ENCODE data around the gene AIFM1.

Gene AIFM1

DNA sequence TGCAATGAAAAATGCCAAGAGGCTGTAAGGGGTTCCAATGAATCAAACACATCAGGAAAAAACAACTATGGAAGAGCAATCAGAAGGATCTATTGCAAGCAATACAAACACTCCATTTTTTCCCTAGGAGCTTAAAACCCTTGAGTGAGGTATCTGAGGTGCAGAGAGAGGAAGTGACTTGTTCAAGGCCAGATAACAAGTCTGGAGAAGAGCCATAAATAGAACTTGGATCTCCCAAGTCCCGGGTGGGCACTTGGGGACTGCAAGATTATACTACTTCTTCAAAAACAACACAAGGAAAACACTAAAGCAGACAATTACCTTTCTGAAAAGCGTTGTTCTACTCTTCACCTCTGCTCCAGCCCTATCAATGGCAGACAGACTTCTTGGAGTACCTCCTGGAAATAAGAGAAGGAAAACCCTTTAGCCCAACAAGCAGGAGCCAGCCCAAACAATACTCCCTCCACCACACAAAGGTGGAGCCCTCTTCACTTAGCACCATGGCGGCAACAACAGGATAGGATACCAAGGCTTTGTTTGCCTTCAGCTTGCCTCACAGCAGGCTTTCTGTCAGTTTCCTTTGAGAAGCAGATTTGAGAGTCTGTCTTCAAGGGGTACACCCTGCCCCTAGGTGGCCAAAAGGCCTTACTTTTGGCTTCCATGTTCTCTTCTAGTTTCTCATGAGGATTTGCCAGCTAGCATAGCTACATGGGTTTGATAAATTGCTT, 26.0 kb downstream of the AIFM1 start:
- TF ChIP-seq, protein P1, sequence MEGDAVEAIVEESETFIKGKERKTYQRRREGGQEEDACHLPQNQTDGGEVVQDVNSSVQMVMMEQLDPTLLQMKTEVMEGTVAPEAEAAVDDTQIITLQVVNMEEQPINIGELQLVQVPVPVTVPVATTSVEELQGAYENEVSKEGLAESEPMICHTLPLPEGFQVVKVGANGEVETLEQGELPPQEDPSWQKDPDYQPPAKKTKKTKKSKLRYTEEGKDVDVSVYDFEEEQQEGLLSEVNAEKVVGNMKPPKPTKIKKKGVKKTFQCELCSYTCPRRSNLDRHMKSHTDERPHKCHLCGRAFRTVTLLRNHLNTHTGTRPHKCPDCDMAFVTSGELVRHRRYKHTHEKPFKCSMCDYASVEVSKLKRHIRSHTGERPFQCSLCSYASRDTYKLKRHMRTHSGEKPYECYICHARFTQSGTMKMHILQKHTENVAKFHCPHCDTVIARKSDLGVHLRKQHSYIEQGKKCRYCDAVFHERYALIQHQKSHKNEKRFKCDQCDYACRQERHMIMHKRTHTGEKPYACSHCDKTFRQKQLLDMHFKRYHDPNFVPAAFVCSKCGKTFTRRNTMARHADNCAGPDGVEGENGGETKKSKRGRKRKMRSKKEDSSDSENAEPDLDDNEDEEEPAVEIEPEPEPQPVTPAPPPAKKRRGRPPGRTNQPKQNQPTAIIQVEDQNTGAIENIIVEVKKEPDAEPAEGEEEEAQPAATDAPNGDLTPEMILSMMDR (IDR thresholded peaks at IDR 0.05; ENCODE audit: borderline replicate concordance, insufficient read depth, low read depth, low read length) = no peak
- no peak overlapping the region for H3K4me3 ChIP-seq (ENCODE audit: low read depth, low read length)

DNA sequence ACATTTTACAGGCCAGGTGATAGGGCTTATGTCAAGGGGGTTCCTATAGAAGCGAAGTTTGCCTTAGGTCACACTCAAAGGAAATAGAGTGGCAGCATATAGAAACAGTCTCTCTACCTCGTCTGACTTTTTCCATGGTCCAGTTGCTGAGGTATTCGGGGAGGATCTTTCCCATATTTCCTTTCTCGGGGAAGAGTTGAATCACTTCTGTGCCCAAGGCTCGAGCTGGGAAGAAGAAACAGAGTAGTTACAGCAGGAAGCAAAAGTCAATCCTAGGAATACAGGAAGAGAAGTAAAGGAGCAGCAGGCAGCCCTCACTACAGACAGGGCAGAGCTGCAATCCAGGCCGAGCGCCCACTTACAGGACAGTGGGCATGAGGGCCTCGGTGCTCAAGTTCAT, 28.7 kb downstream of the AIFM1 start:
- H3K4me3 ChIP-seq (ENCODE audit: low read depth, low read length) = no peak overlapping the region
- TF ChIP-seq, protein P1 (IDR thresholded peaks at IDR 0.05; ENCODE audit: borderline replicate concordance, insufficient read depth, low read depth, low read length) = no peak

DNA sequence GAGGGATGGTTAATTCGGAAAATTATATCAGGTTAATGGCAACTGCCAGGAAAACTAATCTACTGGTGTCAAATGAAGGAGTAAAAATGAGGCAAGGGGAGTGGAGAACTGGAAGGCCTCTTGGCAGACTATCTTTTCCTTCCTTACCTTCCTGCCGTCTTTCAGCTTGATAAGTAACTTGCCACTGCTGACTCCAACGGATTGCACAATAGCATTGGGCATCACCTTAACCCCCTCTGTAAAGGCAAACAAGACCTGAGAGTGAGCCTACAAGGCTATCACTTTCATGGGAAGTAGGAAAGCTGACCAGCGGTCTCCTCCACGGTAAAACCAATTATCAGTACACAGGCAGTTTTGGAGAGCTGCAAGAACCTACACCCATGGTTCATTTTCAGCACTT, 29.1 kb downstream of the AIFM1 start:
- H3K4me3 ChIP-seq (ENCODE audit: low read depth, low read length) = no peak overlapping the region
- TF ChIP-seq, protein P1 (IDR thresholded peaks at IDR 0.05; ENCODE audit: borderline replicate concordance, insufficient read depth, low read depth, low read length) = no peak

DNA sequence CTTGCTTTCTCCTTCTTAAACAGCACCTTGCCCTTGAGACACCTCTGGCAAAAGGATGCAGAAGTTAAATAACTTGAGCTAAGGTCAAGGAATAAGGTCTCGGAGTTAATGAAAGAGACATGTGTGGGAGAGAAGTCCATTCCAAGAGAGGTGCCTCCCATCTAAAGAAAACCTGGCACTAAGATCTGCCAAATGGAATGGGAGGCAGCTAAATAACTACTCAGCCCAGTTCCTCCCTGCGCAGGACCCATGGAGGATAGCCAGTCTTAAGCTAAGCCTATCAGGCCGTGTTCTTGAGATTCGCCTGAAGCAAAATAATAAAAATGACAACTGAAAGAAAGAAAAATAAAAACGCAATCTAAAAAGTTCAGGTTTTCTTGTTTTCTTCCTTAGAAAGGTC, 34.7 kb downstream of the AIFM1 start:
- TF ChIP-seq, protein P1 (IDR thresholded peaks at IDR 0.05; ENCODE audit: borderline replicate concordance, insufficient read depth, low read depth, low read length) = no peak

DNA sequence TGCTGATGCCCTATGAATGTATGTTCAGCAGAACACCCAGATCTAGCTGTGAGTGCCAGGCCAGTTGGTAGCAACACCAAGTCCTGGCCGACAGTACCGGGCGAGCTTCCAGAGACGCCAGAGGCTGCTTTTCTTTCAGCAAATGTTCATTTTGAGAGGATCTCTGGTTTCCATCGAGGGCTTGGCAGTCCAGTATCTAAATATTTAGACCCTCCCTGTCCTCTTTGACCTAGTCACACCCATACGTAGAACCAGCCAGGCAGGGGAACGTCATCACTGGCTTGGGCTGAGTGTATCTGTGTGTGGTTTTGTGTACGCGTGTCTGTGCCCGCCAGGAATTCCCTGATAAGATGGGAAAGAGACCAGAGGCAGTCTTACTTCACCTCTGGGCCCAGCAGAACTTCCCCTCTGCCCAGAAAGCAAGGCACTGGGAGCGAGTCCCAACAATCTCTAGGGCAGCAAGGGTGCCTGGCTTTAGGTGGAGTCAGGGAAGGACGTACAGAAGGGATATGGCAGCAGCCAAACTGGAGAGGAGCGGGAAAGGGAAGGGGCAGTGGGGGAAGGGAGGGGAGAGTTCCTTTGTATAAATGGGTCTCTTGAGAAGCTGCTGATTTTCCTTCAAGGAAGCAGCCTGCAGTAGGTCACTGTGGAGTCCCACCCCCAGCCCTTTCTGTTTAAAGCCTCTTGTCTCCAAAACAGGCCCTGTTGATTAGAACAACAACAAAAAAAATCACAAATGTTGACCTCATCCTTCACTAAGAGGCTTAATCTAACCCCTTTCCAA, 40.4 kb downstream of the AIFM1 start:
- H3K4me3 ChIP-seq (ENCODE audit: low read depth, low read length) = no peak overlapping the region
- TF ChIP-seq, protein P1 (IDR thresholded peaks at IDR 0.05; ENCODE audit: borderline replicate concordance, insufficient read depth, low read depth, low read length) = no peak

More for the DNA sequence above, 34.7 kb downstream of the AIFM1 start:
- H3K4me3 ChIP-seq (ENCODE audit: low read depth, low read length) = no peak overlapping the region

DNA sequence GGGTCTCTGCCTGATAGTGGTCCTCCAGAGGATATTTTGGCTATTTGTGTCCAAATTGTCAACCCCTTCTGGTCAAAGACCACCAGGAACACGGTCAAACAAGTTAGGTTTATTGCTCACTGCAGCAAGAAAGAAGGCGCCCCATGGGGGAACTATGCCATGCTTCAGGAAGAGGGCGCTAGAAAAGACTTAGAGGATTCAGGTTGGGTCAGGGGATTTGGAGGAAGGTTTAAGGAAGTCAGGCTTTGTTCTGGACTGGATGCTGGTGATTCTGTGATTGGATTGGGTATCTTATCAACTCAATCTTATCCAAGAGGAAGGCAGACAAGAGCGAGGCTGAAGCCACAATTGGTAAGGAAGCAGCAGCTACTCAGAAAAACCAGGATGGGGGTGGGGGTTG, 41.1 kb downstream of the AIFM1 start:
- TF ChIP-seq, protein P1 (IDR thresholded peaks at IDR 0.05; ENCODE audit: borderline replicate concordance, insufficient read depth, low read depth, low read length) = no peak

DNA sequence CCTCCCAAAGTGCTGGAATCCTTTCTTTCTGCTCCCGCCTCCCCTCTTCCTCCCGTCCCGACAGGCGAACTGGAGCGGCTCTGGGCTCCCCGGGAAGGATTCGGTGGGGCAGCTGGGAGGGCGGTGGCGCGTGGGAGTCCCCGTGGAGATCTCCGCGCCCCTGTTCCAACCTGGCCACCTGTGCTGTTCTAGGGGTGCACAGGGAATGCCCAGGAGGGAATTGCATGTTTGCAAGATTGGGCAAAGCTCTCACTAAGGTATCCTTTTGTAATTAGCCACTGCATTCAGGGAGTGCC, 44.2 kb downstream of the AIFM1 start:
- H3K4me3 ChIP-seq (ENCODE audit: low read depth, low read length) = no peak overlapping the region
- TF ChIP-seq, protein P1 (IDR thresholded peaks at IDR 0.05; ENCODE audit: borderline replicate concordance, insufficient read depth, low read depth, low read length) = no peak

More for the DNA sequence above, 41.1 kb downstream of the AIFM1 start:
- no peak overlapping the region for H3K4me3 ChIP-seq (ENCODE audit: low read depth, low read length)

Data from GM12875 (cell line).